Left renal cortex interstitium (tissue), 4 donors: ENCODE results near the gene EZH1. TPM values are rescaled to one million over a fixed set of nuclear protein-coding genes. Genes with fewer than 3 reads are reported as not detected.
"Not testable (repeated sequence)": the region's sequence is repeated elsewhere in the genome, so short reads cannot be mapped to it uniquely, and the experiment has no call there.

Experiments used
- DNase-seq, 4 donors: peaks; one replicate each; pipeline ENCODE4 v3.0.0-alpha.2; 2013; ENCODE audit warnings: low read depth in 4 of 4, low spot score in 2 of 4, missing footprints in 1 of 4
- polyA plus RNA-seq, 4 donors: library from polyadenylated mRNA; unstranded; fragments of 120-200 nt; gene quantifications; one replicate each; pipeline ENCODE4 v1.2.1, GENCODE V29; 2013; ENCODE audit not compliant: insufficient read length in 4 of 4

The EZH1 gene
- polyA plus RNA-seq, 4 donors = 32.5 to 65.2 (median 51.7) TPM

DNA sequence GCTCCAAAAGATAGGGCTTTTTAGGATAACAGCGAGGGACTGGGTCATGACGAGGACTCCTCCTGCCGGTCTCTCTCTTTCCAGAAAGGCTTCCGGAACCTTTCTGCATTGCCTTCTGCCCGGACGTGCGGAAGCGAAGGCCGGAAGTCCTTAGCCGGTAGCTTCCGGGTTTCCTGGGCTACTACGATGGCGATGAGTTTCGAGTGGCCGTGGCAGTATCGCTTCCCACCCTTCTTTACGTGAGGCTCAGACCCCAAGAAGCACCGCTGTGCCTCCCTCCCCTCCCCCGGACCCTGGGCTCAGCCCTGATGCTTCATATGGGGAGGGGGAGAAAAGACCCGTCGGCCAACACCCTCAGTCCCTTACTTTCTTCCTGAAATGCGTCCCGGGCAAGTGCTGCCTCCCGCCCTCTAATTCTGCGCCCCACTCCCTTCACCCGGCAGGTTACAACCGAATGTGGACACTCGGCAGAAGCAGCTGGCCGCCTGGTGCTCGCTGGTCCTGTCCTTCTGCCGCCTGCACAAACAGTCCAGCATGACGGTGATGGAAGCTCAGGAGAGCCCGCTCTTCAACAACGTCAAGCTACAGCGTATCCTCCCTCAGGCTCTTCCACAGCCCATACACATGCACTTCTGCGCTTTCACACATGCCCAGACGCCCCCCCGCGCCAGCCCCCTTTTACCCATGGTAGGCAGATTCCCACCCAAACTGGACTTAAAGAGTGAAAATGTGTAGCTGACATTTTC is 28.6 kb upstream of the EZH1 start, which contains the start of gene VPS25:
TSS of gene VPS25 (plus strand) at position 160 of the 746 bp plus-strand sequence. CDS start at position 187, 27 bp downstream.
- peak in 2 of 4 donors; percentile 68 for DNase-seq

DNA sequence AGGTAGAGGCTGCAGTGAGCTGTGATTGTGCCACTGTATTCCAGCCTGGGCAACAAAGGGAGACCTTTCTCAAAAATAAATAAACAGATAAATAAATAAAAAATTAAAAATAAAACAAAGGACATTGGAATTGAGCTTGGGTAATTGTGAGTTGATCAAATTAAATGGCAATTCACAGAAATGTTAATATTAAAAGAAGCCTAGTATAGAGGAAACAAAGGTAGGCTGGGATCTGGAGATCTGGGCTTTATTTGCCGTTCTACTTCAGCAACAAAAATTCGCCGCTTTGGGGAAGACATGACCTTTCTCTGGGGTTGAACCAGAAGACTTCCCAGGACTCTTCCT is 28.1 kb upstream of the EZH1 start:
- no peak for DNase-seq

DNA sequence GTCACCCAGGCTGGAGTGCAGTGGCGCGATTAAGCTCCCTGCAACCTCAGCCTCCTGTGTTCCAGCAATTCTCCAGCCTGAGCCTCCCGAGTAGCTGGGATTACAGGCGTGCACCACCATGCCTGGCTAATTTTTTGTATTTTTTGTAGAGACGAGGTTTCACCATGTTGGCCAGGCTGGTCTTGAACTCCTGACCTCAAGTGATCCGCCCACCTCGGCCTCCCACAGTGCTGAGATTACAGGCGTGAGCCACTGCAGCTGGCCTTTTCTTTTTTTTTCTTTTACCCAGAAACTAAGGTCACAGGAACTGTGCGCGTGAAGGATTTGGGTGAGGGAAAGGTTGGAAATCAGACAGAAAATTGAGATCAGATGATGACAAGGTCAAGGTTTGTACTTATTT is 25.1 kb upstream of the EZH1 start:
- DNase-seq = not testable (repeated sequence)

DNA sequence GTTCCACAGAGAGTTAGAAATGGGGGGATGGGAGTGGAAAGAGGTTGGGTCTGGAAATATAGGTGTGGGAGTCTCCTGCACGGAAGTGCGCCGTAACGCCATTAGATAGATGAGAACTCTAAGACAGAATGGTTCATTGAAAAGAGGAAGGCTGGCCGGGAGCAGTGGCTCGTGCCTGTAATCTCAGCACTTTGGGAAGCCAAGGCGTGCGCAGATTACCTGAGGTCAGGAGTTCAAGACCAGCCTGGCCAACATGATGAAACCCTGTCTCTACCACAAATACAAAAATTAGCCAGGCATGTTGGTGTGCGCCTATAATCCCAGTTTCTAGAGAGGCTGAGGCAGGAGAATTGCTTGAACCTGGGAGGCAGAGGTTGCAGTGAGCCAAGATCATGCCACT is 23.2 kb upstream of the EZH1 start:
- not testable (repeated sequence) for DNase-seq

DNA sequence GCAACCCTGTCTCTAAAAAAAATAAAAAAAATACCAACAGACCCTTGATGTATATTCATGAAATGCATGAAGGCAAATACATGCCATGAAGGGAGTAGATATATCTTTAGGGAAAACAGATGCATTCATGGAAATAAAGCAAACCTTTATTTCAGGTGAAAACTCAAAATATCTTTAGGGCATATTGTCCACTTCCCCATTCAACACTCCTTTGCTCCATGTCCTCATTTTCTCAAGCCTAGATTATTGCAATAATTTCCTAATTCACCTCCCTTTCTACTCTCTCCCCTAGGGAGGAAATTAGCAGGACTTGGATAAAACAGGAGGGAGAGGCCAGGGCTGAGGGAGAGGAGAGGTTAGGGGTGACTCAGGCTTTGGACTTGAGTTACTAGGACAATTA is 22.7 kb upstream of the EZH1 start:
- no peak for DNase-seq

DNA sequence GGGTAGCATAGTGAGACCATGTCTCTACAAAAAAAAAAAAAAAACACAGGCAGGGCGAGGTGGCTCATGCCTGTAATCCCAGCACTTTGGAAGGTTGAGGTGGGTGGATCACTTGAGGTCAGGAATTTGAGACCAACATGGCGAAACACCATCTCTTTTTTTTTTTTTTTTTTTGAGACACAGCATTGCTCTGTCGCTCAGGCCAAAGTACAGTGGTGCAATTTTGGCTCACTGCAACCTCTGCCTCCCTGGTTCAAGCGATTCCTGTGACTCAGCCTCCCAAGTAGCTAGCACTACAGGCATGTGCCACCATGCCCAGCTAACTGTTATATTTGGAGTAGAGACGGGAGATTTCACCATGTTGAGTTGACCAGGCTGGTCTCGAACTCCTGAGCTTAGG is 21.3 kb upstream of the EZH1 start:
- no peak for DNase-seq

DNA sequence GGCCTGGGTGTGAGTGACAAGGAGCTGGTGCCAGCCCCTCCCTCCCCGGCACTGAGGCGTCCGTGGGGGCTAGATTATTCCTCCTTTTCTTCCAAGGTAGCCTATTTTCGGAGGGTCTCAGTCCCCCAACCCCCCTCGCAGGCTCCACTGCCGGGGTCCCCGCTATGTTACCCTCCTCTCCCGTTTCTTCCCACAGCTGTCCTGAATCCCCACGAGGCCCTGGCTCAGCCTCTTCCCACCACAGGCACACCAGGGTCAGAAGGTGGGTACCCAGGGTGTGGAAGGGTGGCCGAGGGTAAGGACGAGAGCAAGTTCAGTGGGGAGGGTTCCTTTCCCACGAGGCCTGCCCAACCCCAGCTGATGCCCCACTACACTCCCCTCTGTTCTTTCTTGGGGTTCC is 16.8 kb upstream of the EZH1 start:
- DNase-seq = no peak

DNA sequence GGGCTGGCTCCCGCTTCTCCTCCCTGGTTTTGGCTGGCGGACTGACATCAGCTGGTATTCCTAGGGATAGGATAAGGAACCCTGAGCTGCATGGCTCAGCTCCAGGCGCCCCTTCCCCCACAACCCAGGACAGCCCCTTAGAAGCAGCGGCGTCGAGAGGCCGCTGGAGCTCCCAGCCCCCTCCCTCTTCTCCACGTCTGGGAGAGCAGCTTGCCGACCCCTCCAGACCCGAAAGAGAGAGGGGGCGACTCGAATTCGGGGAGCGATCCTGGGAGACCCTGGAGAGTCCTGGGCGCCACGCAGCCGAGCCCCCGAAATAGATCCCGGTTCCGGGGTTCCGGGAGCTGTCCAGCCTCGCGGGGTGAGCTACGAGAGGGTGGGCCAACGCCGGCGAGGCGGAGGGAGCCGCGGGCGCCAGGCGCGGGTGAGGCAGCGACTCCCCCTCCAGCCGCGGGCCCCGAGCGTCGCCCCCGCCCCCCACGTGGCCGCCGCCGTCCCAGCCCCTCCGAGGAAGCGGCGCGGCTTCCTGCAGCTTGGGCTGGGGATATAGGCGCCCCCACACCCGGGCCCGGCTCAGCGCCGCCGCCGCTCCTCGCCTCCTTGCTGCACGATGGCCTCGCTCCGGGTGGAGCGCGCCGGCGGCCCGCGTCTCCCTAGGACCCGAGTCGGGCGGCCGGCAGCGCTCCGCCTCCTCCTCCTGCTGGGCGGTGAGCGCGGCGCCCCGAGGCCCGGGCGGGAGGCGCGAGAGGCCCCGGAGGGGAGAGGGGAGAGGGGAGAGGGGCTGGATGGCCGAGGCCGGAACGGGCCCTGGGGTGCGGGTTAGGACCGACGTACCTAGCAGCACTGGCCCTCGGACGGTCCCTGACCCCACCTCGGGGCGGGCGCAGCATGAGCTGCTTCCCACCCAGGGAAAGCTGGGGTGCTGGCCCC is 16.1 kb upstream of the EZH1 start, which contains the start of gene RAMP2:
TSS of gene RAMP2 (plus strand) at position 576 of the 930 bp plus-strand sequence. CDS start at position 611, 35 bp downstream.
- DNase-seq = peak in 2 of 4 donors; percentile 21 to 43

DNA sequence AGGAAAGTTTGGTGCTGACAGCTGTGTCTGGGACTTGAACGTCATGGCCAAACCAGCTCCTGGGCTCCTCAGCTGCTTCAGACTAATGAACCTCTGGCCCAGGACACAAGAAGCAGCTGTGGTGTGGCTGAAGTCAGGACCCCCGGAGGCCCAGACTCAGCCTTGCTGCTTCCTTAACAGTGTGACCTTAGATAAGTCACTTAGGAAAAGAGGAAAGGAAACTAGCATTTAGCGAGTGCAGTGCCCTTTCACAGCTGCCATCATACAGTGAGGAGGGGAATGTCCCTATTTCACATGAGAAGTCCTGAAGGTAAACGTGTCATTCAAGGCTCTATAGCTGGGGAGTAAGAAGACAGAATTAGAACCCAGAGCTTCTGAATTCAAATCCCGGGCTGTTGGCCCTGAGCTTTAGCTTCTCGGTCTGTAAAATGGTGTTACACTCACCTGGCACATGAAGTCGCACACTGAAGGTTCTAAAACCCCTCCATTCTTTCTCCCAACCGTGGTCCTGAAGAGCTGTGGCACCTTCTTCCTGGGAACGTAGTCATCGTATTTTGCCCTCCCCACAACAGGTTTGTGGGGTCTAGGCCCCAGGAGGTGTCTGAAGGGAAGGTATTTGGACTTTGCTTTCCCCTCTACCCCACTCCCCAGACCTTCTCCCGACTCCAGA is 15.3 kb upstream of the EZH1 start:
- DNase-seq = no peak

DNA sequence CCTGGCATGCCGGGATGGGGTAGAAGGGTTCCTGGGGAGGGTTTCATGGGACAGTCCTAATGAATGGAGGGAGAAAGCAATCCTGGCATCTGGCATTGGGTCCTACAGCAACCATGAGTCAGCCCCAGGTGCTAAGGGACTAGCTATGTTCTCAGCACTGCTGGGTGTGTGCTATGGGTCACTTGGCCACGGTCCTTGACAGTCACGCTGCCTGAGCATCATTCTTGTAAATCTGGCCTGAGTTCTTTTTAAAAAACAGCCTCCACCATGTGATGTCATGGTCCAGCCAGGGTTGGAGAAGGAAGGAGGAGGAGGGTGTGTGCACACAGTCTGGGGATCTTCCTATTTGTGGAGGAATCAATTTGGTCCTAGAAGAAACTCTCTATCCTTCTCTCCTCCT is 9.9 kb upstream of the EZH1 start:
- no peak for DNase-seq

DNA sequence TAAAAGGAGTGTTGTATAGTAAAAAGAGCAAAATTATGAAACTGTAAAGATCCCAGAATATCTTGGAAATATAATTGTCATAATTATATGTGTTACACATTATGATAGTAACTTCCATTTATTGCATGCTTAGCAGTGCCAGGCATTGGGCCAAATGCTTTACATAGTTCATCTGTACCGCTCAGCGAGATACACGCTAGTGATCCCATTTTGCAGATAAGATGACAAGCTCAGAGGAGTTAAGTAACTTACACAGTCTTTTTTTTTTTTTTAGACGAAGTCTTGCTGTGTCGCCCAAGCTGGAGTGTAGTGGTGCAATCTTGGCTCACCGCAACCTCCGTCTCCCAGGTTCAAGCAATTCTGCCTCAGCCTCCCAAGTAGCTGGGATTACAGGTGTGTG is 6.8 kb upstream of the EZH1 start:
- no peak for DNase-seq

DNA sequence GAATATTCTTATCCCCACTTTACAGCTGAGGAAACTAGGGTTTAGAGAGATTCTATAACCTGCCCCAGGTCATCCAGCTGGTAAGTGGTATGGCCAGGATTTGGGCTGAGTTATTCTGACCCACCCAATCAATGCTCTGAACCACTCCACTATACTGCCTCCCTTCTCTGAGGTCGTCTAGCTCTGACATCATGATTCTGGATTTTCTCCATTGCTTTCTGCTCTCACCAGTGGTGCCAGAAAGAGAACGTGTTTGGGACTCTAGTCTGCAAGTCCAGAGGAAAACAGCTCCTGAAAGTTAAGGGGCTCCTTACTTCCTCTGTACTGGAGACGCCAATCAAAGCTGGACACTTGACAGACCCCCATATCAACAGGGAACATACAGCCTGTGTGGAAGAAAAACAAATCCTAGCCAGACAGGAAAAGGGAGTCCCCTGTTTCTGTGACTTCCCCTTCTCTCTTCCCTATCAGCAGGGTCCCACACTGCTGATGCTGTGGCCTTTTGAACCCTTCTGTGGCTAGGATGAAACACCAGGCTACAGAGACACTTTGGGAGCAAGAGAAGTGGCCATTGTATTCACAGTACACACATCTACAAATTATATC is 6.0 kb upstream of the EZH1 start:
- DNase-seq = no peak

DNA sequence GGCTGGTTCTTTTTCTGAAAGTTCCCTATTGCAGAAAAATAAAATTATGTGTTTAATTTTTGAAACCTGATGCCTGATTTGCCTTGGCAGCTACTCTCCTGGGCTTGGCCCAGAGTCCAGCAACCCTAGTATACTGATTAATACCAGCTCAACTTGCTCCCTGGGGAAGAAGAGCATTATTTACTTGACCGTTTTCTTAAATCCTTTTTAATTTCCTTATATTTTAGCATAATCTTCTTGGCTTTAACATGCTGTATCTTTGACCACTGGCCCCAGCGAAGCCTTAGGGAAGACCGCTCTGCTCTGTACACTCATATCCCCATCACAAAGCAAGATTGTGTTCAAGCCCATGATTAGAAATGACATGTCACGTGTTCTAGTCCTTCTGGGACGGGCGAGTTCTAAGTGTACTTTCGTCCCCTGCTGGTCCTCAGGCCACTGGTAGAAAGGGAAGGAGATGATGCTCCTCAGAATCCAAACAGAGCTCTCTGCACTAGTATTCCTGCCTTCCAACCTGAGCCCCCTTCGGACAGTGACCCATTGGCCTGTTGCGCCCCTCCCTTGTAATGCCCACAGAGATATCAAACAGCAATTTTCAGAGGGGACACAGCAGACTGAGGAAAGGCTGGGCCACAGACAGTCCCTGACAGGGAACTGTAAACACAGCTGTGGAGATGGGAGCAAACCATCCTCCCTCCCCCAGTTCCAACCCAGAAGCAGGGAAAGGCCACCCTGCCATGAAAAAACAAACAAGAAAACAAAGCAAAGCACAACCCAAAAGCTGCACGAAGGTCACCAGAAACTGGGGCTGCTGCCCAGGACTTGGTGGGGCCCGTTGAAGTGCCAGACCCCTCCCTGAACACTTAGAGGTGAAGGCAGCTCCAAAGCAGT is 4.3 kb upstream of the EZH1 start:
- DNase-seq = no peak

DNA sequence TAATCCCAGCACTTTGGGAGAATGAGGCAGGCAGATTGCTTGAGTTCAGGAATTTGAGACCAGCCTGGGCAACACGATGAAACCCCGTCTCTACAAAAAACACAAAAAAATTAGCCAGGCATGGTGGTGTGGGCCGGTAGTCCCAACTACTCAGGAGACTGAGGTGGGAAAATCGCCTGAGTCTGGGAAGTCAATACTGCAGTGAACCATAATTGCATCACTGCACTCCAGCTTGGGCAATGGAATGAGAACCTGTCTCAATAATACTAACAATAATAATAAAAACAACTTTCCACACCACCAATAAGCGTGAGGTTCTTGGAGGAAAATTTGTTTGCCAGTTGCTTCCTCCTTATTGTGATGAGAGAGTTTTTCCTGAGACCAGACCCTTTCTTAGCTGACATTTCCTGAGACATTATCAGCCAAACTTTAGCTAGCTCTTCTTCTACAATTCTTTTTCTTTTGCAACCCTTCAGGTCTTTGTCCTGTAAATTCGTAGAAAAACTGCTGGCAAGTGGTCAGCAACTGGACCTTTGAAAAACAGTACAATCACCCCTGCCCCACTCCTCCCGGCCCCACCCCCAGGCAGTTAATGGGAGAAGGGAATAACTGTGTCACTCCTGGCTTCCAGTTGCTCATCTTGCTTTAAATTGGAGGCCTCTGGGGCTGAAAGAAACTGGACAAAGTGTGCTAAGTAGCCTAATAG is 3.5 kb upstream of the EZH1 start:
- no peak for DNase-seq

DNA sequence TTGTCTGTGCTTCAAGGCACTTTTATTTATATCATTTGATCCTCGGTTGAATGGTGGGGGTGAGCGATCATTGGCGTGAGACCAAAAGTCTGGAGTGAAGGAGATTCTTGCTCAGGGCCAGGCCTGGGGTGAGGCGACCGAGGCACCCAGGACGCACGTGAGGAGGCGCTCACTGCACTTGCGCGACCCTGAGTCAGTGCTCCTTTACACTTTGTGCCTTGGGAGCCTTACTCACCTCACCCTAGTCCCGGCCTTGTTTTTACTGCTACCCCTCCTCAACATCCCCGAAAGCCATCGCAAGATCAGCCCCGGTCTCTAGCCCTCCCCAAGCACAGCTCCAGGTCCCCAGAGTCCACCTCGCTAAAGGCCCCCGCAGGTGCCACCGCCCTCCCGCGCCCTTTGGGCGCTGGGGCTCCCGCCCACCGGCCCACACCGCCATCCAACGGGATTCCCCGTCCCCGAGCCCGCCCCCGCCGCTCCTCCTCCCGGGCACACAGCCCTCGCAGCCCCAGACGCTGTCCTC is 496 bp downstream of the EZH1 start:
- peak in 1 of 4 donors; percentile 50 for DNase-seq

DNA sequence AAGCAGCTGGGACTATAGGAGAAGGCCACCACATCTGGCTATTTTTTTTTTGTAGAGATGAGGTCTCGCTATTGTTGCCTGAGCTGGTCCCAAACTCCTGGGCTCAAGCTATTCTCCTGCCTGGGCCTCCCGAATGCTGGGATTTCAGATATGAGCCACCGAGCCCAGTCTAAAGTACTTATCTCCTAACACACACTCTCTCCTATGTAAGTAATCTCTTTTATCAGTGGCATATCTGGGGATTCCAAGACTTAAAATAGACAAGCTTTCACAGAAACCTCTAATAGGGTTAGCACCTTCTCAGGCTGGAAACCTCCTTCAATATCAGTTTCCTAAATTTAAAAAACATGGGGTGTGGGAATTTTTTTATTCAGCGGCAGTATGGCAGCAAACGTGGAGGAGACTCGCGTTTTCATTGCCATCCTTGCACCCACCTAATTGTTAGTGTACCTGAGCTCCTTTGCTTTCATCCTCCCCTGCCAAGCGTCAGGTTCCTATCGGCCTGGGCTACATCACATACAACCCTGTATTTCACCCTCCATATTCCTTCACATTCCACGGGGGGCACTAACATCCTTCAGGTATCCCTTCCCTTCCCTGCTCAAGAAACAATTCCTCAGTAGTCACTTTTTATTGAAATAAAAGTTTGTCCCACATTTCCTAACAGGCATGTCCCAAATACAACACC is 1.1 kb downstream of the EZH1 start:
- no peak for DNase-seq

DNA sequence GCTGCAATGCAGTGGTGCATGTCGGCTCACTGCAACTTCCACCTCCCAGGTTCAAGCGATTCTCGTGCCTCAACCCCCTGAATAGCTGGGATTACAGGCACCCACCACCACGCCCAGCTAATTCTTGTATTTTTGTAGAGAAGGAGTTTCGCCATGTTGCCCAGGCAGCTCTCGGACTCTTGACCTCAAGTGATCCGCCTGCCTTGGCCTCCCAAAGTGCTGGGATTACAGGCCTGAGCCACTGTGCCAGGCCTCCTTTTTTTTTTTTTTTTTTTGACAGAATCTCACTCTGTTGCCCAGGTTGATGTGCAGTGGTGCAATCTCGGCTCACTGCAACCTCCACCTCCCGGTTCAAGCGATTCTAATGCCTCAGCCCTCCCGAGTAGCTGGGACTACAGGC is 1.9 kb downstream of the EZH1 start:
- not testable (repeated sequence) for DNase-seq

DNA sequence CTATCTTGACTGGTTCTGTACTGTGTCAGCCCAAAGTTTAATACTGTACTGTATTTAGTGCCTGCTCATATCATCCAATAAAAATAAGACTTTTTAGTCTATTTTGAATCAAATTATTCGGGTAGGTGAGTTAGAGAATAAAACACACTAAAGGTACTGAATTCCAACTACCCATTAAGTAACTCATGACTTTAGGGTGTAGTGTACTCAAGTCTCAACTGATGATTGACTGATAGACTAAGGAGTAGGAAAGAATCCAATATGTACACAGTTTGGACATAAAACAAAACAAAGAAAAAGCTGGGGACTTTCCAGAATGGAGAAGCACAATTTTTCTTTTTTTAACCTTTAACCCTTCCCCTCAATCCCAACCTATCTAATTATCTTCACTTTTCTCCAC is 4.1 kb downstream of the EZH1 start:
- DNase-seq = no peak
